K562 (cell line): ENCODE results near the gene ULBP2. TPM values are rescaled to one million over a fixed set of nuclear protein-coding genes. Genes with fewer than 3 reads are reported as not detected.

Experiments used
- ATAC-seq: fragments of 200-7000 bp; cut with Tn5 transposase; 3 replicates; pipeline ENCODE4 v1.9.1; 2020; ENCODE audit warnings: moderate library complexity
- BruUV-seq: library from RNA; stranded (reverse); fragments of 400-500 nt; replicated peaks from 2 replicates; lab custom pipeline; 2021; lab: Mats Ljungman, UMichigan
- CTCF ChIA-PET: fragments of 300-600 bp; formaldehyde crosslinking; extraction: SDS; loops from one replicate; lab custom pipeline; 2021; ENCODE audit warnings: low intra/inter-chr PET ratio; lab: Yijun Ruan, JAX
- POLR2A ChIA-PET: fragments of 300-600, 350-650 bp; sonication (Branson Sonifier 250); formaldehyde crosslinking; extraction: SDS; loops from one replicate; lab custom pipeline; 2021; ENCODE audit warnings: antibody characterized with exemption, inconsistent platforms; lab: Yijun Ruan, JAX
- DNase-seq, 4 experiments: peaks; one replicate each; pipeline versions ENCODE4 v3.0.0 to v3.0.0-alpha.2; 2011 to 2018; ENCODE audit warnings: low spot score in 3 of 4, mixed read lengths in 3 of 4; ENCODE audit errors: extremely low read depth in 1 of 4
- FAIRE-seq: peaks from 2 replicates; lab custom pipeline; 2011; peaks lifted over from hg19 to GRCh38; lab: Jason Lieb, UNC
- H2AFZ ChIP-seq: 2 replicates; pipeline ENCODE4 v1.6.0; 2011; ENCODE audit warnings: low read depth, low read length, control low read depth, inconsistent platforms
- H3K27ac ChIP-seq: fragments of 200-600 bp; 3 replicates; pipeline ENCODE4 v1.8.0; 2011; ENCODE audit warnings: low read depth, mild to moderate bottlenecking, control low read depth, inconsistent platforms, low read length, moderate library complexity, mixed read lengths; ENCODE audit errors: extremely low read depth
- H3K27me3 ChIP-seq, 2 experiments: fragments of 300-600 bp in 1 of 2; 2 replicates in 1 of 2; 3 replicates in 1 of 2; pipeline versions ENCODE4 v1.6.0 to v1.8.0; 2011; ENCODE audit warnings: inconsistent platforms in 2 of 2, low read length in 2 of 2, mild to moderate bottlenecking in 1 of 2, mixed read lengths in 1 of 2, moderate library complexity in 1 of 2; ENCODE audit not compliant: control insufficient read depth in 2 of 2, insufficient read depth in 2 of 2
- H3K36me3 ChIP-seq: fragments of 300-600 bp; 3 replicates; pipeline ENCODE4 v1.8.0; 2011; ENCODE audit warnings: mild to moderate bottlenecking, low read length, inconsistent platforms; ENCODE audit not compliant: control insufficient read depth, insufficient read depth
- H3K4me1 ChIP-seq, 2 experiments: fragments of 200-600 bp in 1 of 2; replicated peaks in 1 of 2; 2 replicates in 1 of 2; 3 replicates in 1 of 2; pipeline versions ENCODE4 v1.5.1 to v1.8.0; 2011; ENCODE audit warnings: inconsistent platforms in 2 of 2, low read length in 2 of 2, mild to moderate bottlenecking in 1 of 2, mixed read lengths in 1 of 2, moderate library complexity in 1 of 2; ENCODE audit not compliant: control insufficient read depth in 2 of 2, insufficient read depth in 2 of 2
- H3K4me2 ChIP-seq: 2 replicates; pipeline ENCODE4 v1.6.1; 2011; ENCODE audit warnings: low read length, control low read depth, inconsistent platforms, mixed read lengths; ENCODE audit not compliant: insufficient read depth
- H3K4me3 ChIP-seq: fragments of 200-600 bp; sonication (generic), shearing (Covaris generic); 2 replicates; pipeline ENCODE4 v1.5.1; 2016; ENCODE audit warnings: control low read depth, inconsistent platforms
- H3K79me2 ChIP-seq: fragments of 200-600 bp; 3 replicates; pipeline ENCODE4 v1.8.0; 2011; ENCODE audit warnings: low read length, inconsistent platforms; ENCODE audit not compliant: control insufficient read depth, insufficient read depth
- H3K9ac ChIP-seq, 2 experiments: 2 replicates each; pipeline versions ENCODE4 v1.6.0 to v1.6.1; 2011; ENCODE audit warnings: low read depth in 2 of 2, low read length in 2 of 2, control low read depth in 1 of 2, inconsistent platforms in 1 of 2, mild to moderate bottlenecking in 1 of 2, mixed read lengths in 1 of 2; ENCODE audit not compliant: insufficient read depth in 1 of 2
- H3K9me1 ChIP-seq: one replicate; pipeline ENCODE4 v1.6.0; 2011; ENCODE audit warnings: inconsistent platforms, mild to moderate bottlenecking, low read length, moderate library complexity; ENCODE audit not compliant: control insufficient read depth, insufficient read depth
- H3K9me3 ChIP-seq: replicated peaks from 2 replicates; pipeline ENCODE4 v1.5.1; 2011; ENCODE audit warnings: low read depth, low read length, inconsistent platforms; ENCODE audit not compliant: control insufficient read depth, insufficient read depth
- H4K20me1 ChIP-seq: replicated peaks from 2 replicates; pipeline ENCODE4 v1.6.1; 2011; ENCODE audit warnings: low read length, inconsistent platforms, mixed read lengths; ENCODE audit not compliant: control insufficient read depth, insufficient read depth
- AFF4 ChIP-seq: sonication (generic); formaldehyde crosslinking; IDR thresholded peaks from 2 replicates; pipeline ENCODE4 v1.8.0; 2023; ENCODE audit warnings: mild to moderate bottlenecking, missing genetic modification reagents
- DMBX1 ChIP-seq: fragments of 250-450 bp; sonication (Bioruptor Pico); IDR thresholded peaks from 2 replicates; pipeline ENCODE4 v1.8.0; 2022; ENCODE audit warnings: inconsistent platforms, mild to moderate bottlenecking, moderate library complexity, borderline replicate concordance
- TEAD2 ChIP-seq: fragments of 450-650 bp; IDR thresholded peaks from 2 replicates; pipeline ENCODE4 v1.6.1; 2016; ENCODE audit warnings: missing genetic modification characterization, control low read depth, missing compliant biosample characterization
- ZBTB12 ChIP-seq: fragments of 250-450 bp; sonication (Bioruptor Pico); IDR thresholded peaks from 2 replicates; pipeline ENCODE4 v1.4.0; 2020
- WGBS: fragments of 100-300 bp; shearing (Covaris generic); methylation state at CpG from one replicate; pipeline ENCODE4 v1.1.6; 2016; ENCODE audit warnings: low coverage, mixed read lengths; ENCODE audit not compliant: insufficient coverage; ENCODE audit errors: missing lambda C conversion rate; 5-methylcytosine and 5-hydroxymethylcytosine counted together
- in situ Hi-C: fragments of 300-500 bp; cut with MboI; formaldehyde crosslinking; loops from 4 replicates; pipeline ENCODE4 v1.15.0; 2018; ENCODE audit warnings: inconsistent platforms, mixed read lengths
- intact Hi-C: fragments of 100-400 bp; cut with micrococcal nuclease; formaldehyde crosslinking; loops from 2 replicates; pipeline ENCODE4 v1.14.2; 2022
- polyA plus RNA-seq, 8 experiments: library from polyadenylated mRNA; depleted of rRNA in 4 of 8; stranded (reverse) in 5 of 8; unstranded in 3 of 8; fragments of >200 nt; fragmentation: Nextera tagmentation in 2 of 8; fragmentation: Illumina TruSeq in 1 of 8; extraction: Ambion mirVana in 2 of 8; extraction: Trizol in 1 of 8; gene quantifications; 2 replicates each; pipeline versions ENCODE4 v1.2.1 to v1.2.3, GENCODE V29; 2011 to 2014; ENCODE audit warnings: inconsistent platforms in 1 of 8, missing spikeins in 1 of 8
- total RNA-seq, 7 experiments: library from RNA; depleted of rRNA in 6 of 7; stranded (reverse); fragments of >200 nt in 6 of 7; fragmentation: Illumina TruSeq in 2 of 7; extraction: Trizol in 2 of 7; gene quantifications; 2 replicates each; pipeline versions ENCODE4 v1.2.1 to v1.2.3, GENCODE V29; 2011 to 2021; ENCODE audit warnings: low replicate concordance in 1 of 7

The ULBP2 gene
- total and polyA plus RNA-seq, 9 of the 15 experiments (the other 6 are each of a cell fraction or from before 2014, with no cell fraction given) = 0.50 to 5.3 (median 1.2) TPM

GRCh38 chr6:149934249-149935156 lies 7.3 kb upstream of the ULBP2 start (continued):
- TF ChIP-seq AFF4 (CRISPR knock-in tag) = no peak

- no peak overlapping the region for H3K27ac ChIP-seq
- peaks cover 0 to 9% of the 10 kb centered on the region in 2 experiments; a peak in 2 of 5 replicates for H3K4me1 ChIP-seq
- no peaks in the 10 kb centered on the region for H3K9me1 ChIP-seq
- intact Hi-C loops (loop anchor here (10.0 kb wide), 1 partner anchor 340 kb away; no protein-coding TSS in a partner anchor), in situ Hi-C loops (loop anchor here (5.0 kb wide), 1 partner anchor 72 kb away; no protein-coding TSS in a partner anchor)
- POLR2A ChIA-PET = interaction anchor here (0.6 kb wide), 1 partner anchor 82 kb away, joined by 3 read pairs; no protein-coding TSS in a partner anchor
- no peak for ATAC-seq
- no peak overlapping the region for H3K4me3 ChIP-seq
- H3K9me3 ChIP-seq = no peaks in the 10 kb centered on the region
- TF ChIP-seq TEAD2 (tag) (no peak), DMBX1 (no peak), ZBTB12 (no peak)
- BruUV-seq = no TSS peak
- H3K36me3 ChIP-seq = no peaks in the 10 kb centered on the region
- CTCF ChIA-PET = interaction anchor here (0.8 to 5.1 kb wide), 3 partner anchors 81 to 880 kb away, joined by 3 to 70 read pairs (median 13); no protein-coding TSS in a partner anchor
- no peaks in the 10 kb centered on the region for H3K79me2 ChIP-seq
- no peak for DNase-seq
- peaks cover 27 to 53% of the 10 kb centered on the region in 2 experiments for H3K27me3 ChIP-seq
- no peak overlapping the region for H3K4me2 ChIP-seq
- H4K20me1 ChIP-seq = no peaks in the 10 kb centered on the region
- WGBS = 0% methylated on average over 4 of the region's 4 CpGs
- no peak for FAIRE-seq
- H3K9ac ChIP-seq = no peak overlapping the region
- no peak overlapping the region for H2AFZ ChIP-seq
Observed at GRCh38 chr6:149935246-149935645, 6.6 kb upstream of the ULBP2 start.
